Ectodermal cell (in vitro differentiated cells): ENCODE measurements around the gene TBL3.
"Not testable (repeated sequence)": the region's sequence is repeated elsewhere in the genome, so short reads cannot be mapped to it uniquely, and the experiment has no call there.

Experiments
- H3K27ac ChIP-seq: 2 replicates; pipeline ENCODE4 v1.7.0; 2013; ENCODE audit warnings: mild to moderate bottlenecking, low read depth, low read length; ENCODE audit not compliant: insufficient read depth, poor library complexity, severe bottlenecking
- H3K27me3 ChIP-seq: 2 replicates; pipeline ENCODE4 v1.7.0; 2013; ENCODE audit warnings: mild to moderate bottlenecking, low read length; ENCODE audit not compliant: insufficient read depth, control insufficient read depth, poor library complexity, severe bottlenecking
- H3K36me3 ChIP-seq: one replicate; pipeline ENCODE4 v1.7.0; 2013; ENCODE audit warnings: low read length; ENCODE audit not compliant: control insufficient read depth, insufficient read depth
- H3K4me1 ChIP-seq: one replicate; pipeline ENCODE4 v1.7.0; 2013; ENCODE audit warnings: low read length; ENCODE audit not compliant: control insufficient read depth, insufficient read depth
- H3K4me3 ChIP-seq: 2 replicates; pipeline ENCODE4 v1.7.0; 2013; ENCODE audit warnings: low read depth, low read length, control low read depth; ENCODE audit not compliant: insufficient read depth
- H3K9me3 ChIP-seq: 2 replicates; pipeline ENCODE4 v1.7.0; 2013; ENCODE audit warnings: mild to moderate bottlenecking, low read length, moderate library complexity; ENCODE audit not compliant: control insufficient read depth
- WGBS, 2 experiments: methylation state at CpG; one replicate each; pipeline ENCODE4 v1.1.7; 2013; ENCODE audit warnings: missing lambda C conversion rate in 2 of 2; 5-methylcytosine and 5-hydroxymethylcytosine counted together

The TBL3 gene

DNA sequence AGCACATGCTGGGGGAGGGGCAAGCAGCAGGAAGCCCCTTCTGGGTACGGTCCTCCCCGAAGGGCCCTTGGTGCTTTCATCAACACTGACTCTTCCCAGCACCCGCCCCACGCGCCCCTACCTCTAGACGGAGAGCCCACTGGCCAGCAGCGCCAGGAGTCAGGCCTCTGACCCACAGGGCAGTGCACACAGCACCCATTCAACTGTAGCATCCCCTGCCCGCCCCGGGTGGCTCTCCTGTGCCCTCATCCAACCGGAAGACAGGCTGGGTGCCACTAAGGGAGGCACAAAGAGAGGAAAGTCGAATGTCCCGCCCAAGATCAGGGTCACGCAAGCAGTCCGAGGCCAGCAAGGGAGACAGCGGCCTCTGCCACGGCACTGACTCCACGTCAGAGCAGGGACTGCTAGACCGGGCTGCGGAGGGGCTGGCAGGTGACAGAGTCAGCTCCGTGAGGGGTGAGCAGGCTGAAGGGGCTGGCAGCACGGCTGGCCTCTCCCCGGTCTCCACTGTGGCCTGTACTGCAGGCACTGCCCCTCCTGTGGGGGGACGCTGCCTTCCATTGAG lies 38.7 kb upstream of the TBL3 start:
- Histone ChIP-seq H3K9me3 (no peaks in the 10 kb centered on the region), H3K4me1 (no peaks in the 10 kb centered on the region), H3K4me3 (no peak overlapping the region), H3K36me3 (peaks cover 5% of the 10 kb centered on the region), H3K27me3 (peaks cover 15% of the 10 kb centered on the region), H3K27ac (no peak overlapping the region)
- WGBS, 2 experiments: 81% methylated on average over 23 of the region's 23 CpGs

DNA sequence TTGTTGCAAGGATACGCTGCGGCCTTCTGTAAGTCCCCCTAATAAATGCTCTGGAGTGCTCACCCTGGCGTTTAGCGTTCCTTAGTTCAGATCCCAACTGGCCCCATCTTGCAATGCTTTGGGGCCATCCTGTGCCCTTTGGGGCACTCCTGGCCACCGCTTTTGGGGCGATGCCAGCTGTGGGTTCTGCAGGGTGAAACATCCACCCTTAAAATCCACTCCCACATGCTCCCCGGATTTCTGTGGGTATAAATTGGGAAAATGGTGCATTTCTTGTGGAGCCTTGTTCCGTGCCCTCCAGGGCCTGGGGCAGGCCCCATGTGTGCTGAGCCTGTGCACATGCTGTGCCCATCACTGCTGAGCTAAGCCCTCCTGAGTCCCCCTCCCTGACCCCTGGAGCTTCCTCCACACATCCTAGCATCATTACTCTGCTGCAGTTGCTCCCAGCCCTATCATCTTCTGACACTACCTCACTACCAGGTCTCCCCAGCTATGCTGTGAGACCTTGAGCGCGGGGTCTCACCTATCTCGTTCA lies 34.8 kb upstream of the TBL3 start:
- WGBS, 2 experiments: 94 to 95% methylated on average over 9 to 11 of the region's 11 CpGs
- H3K36me3 ChIP-seq: peaks cover 8% of the 10 kb centered on the region
- no peak overlapping the region for H3K27ac ChIP-seq
- H3K4me3 ChIP-seq: no peak overlapping the region
- no peaks in the 10 kb centered on the region for H3K27me3 ChIP-seq
- H3K4me1 ChIP-seq: peaks cover under 1% of the 10 kb centered on the region
- no peaks in the 10 kb centered on the region for H3K9me3 ChIP-seq

DNA sequence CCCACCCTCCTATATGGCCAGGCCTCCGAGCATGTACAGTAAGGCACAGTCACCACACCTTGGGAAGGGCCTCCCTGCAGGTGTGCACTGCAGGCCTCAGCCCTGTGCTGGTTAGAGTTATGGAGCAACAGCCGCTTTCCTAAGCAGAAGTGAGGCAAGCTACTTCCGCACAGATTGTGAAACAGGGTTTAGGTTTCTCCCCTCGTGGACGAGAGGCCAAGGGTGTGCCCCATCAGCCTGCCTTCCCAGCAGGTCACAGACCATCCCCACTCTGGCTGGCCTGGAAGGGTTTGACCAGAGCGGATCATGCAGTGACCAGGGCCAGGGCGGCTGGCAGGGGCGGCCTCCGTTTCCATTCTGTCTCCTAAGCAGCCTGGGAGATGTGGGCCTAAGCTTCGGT lies 33.5 kb upstream of the TBL3 start:
- no peaks in the 10 kb centered on the region for H3K27me3 ChIP-seq
- no peak overlapping the region for H3K27ac ChIP-seq
- H3K4me3 ChIP-seq: no peak overlapping the region
- WGBS, 2 experiments: 96% methylated on average over 10 of the region's 10 CpGs
- peaks cover 5% of the 10 kb centered on the region for H3K4me1 ChIP-seq
- peaks cover 8% of the 10 kb centered on the region for H3K36me3 ChIP-seq
- no peaks in the 10 kb centered on the region for H3K9me3 ChIP-seq

DNA sequence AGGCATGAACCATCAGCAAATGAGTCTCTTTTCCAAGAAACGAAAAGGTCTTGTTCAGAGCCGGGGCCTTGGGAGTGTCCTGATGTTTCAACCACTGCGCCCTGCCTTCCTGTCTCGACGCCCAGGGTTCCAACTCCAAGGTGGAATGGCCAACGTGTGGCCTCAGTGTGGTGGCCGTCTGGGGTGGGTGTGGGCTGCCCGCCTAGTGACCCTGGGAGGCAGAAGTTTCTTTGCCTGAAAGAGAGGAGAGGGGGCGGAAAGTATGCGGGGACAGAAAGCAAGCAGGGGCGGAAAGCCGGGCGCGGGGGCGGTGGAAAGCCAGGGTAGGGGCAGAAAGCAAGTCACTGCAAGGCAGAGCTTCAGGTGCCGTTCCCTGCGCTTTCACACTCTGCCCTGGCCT lies 32.9 kb upstream of the TBL3 start:
- no peak overlapping the region for H3K27ac ChIP-seq
- H3K4me3 ChIP-seq: no peak overlapping the region
- peaks cover 5% of the 10 kb centered on the region for H3K4me1 ChIP-seq
- WGBS, 2 experiments: 94 to 96% methylated on average over 17 of the region's 17 CpGs
- no peaks in the 10 kb centered on the region for H3K9me3 ChIP-seq
- H3K27me3 ChIP-seq: no peaks in the 10 kb centered on the region
- H3K36me3 ChIP-seq: peaks cover 8% of the 10 kb centered on the region

DNA sequence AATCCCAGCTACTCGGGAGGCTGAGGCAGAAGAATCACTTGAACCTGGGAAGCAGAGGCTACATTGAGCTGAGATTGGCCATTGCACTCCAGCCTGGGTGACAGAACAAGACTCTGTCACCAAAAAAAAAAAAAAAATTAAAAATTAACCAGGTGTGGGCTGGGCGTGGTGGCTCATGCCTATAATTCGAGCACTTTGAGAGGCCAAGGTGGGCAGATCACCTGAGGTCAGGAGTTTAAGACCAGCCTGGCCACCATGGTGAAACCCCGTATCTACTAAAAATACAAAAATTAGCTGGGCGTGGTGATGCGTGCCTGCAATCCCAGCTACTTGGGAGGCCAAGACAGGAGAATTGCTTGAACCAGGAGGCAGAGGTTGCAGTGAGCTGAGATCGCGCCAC lies 32.0 kb upstream of the TBL3 start:
- not testable (repeated sequence) for H3K4me3 ChIP-seq, H3K9me3 ChIP-seq, H3K36me3 ChIP-seq, H3K4me1 ChIP-seq, H3K27ac ChIP-seq, H3K27me3 ChIP-seq
- WGBS, 2 experiments: 94 to 95% methylated on average over 8 of the region's 8 CpGs

DNA sequence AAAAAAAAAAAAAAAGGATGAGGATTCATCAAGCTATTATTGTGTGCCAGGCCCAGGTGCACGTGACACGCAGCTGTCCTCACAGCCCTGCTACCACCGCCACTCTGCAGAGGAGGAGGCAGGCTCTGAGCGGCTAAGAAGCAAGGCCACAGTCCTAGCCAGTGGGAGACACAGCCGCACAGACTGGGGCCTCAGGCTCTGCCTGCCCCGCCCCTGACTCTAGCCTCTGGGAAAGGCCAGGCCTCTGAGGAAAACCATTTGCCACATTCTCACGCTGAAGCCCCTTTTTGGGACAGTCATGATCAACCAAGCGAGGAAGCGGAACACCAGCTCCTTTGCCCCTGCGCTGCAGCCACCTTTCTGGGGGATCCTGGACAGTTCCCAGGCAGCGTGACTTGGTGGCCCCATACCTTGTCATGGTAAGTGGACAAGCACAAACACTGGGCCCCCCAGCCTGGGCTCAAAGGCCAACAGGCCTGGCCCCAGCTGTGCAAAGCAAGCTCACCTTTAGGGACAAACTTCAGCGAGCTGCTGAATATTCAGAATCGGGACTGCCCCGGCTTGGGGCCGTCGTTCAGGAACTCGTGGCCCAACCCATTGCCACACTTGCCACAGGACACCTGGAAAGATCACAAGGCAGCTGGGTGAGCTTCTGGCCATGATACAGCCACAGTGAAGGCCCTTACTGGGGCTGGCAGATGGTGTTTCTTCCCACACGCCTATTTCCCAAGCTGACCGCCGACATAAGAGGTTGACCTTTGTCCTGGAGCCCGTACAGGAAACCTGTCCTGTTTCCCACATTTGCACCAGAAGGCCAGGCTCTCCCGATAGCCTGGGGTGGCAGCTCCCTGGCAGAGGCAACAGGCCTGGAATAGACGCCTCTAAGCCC lies 31.3 kb upstream of the TBL3 start:
- Histone ChIP-seq H3K9me3 (no peaks in the 10 kb centered on the region), H3K36me3 (peaks cover 8% of the 10 kb centered on the region), H3K27me3 (no peaks in the 10 kb centered on the region), H3K4me3 (no peak overlapping the region), H3K27ac (no peak overlapping the region), H3K4me1 (peaks cover 5% of the 10 kb centered on the region)
- 96% methylated on average over 23 of the region's 23 CpGs for WGBS, 2 experiments

DNA sequence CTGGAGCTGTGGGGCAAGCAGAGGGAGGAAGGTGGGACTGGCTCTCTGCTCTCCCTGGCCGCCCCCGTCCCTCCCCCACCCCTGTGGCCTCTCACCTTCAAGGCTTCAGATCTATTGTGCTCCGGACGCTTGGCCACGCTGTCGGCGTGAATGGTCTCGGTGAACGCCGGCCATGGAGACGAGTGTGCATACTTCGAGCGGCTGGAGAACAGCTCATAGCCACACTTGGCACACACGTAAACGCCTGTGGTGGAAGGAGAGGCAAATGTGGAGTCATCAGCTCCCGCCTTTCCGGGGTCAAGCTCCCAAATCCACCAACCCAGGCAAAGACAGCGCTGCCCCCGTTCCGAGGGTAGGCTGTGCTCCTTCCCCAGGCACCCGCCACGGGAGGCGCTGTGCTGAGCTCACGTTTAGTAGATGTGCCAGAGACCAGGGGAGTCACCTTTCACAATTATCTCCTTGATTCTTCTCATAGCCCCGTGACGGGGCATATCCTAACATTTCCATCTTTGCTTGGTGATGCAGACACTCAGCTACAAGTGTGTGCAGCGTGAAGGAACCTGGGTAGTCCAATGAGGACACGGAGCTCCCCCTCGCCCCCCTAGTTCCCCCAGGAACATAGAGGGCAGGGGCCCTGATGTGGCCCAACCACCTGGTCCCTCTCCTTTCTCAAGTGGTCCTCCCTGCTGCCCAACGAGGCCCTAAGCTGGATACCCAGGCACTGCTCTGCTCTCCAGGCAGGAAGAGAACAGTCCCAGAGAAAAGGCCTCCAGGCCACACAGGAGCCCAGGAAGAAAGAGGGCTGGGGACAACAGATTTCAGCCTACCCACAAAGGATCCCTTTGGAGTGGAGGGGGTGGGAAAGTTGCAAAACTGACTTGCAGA lies 30.4 kb upstream of the TBL3 start:
- Histone ChIP-seq H3K27me3 (no peaks in the 10 kb centered on the region), H3K4me1 (peaks cover 5% of the 10 kb centered on the region), H3K36me3 (peaks cover 8% of the 10 kb centered on the region), H3K4me3 (no peak overlapping the region), H3K9me3 (no peaks in the 10 kb centered on the region), H3K27ac (no peak overlapping the region)
- 85 to 90% methylated on average over 30 of the region's 30 CpGs for WGBS, 2 experiments

DNA sequence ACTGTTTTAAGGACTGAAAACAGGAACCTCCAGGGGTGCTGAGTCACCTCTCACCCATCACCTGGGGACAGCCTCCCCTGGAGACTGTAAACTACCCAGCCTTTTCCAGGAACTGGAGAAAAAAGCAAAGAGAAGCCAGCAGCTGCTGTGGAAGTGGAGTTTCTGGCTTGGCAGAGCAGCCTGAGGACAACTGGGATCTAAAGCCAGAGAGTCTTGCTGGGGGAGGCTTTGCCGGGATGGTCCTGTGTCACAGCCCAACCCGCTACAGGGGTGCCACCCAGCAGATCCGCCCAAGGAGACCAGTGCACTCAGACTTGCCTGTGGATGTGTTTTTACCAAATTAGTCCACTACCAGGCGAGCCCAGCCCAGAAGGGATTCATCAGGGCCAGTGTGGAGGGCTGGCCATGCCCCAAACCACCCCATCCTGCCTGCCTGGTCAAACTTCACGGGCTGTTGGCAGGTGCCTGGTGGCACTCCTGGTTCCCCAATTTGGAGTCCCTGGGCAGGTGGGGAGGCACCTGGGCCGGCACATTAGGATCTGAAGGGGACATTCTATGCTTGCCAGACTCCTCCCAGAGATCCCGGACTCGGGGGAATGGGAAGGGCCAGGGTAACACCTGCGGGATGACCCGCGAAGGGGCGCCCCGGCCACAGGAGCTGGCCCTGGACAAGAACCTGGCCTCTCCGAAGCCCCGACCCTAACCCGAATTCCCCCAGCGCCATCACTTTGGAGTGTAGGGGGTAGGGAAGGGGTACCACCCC lies 29.6 kb upstream of the TBL3 start:
- no peak overlapping the region for H3K27ac ChIP-seq
- H3K4me3 ChIP-seq: peak overlapping the region; percentile 83
- 40% methylated on average over 17 of the region's 17 CpGs for WGBS, 2 experiments

DNA sequence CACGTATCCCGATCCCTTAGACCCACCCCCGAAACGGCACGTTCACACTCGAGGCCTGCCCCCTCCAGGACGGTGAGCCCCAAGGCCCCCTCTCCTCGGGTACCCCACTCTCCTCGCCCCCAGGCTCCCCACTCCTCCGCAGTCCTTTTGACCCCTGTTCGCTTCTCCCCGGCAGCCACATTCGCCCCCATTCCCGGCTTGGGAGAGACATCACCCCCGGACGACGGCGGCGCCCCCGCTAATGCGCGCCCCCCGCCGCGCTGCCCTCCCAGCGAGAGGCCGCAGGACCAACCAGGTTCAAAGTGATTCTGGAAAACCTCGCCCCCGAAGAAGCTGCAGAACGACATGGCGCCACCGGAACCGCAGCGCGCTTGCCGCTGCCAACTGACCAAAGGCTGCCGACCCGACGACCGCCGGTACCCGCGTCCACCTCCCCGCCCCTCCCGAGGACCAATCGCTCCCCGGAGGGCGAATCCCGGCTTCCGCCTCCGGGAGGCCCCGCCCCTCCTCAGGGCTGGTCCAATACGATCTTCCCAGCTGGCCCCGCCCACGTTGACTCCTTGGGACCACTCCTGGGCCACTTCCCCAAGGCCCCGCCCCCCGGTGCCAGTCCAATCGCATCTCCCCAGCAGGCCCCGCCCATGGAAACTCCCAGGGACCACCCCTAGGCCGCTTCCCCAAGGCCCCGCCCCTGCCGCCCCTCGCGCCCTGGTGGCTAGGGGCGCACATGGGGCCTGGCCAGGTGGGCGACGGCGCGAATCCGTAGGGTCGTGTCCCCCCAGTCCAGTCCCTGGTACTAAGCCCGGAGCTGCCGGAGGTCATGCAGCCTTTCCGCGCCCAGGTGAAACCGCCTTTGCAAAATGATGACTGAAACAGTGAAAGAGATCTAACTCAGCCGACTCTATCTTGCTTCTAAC lies 28.8 kb upstream of the TBL3 start, which contains the start of gene MSRB1:
TSS of gene MSRB1 (minus strand) at position 390 of the 917 bp plus-strand sequence. CDS start at position 347, 43 bp downstream.
- H3K36me3 ChIP-seq: peaks cover 3% of the 10 kb centered on the region
- H3K4me3 ChIP-seq: peak within 1 kb of the TSS; percentile 83
- H3K9me3 ChIP-seq: no peaks in the 10 kb centered on the region
- H3K4me1 ChIP-seq: peaks cover 5% of the 10 kb centered on the region
- H3K27me3 ChIP-seq: no peaks in the 10 kb centered on the region
- 3 to 4% methylated on average over 76 to 77 of the region's 77 CpGs for WGBS, 2 experiments
- no peak within 1 kb of the TSS for H3K27ac ChIP-seq

More for the DNA sequence above, 29.6 kb upstream of the TBL3 start:
- peaks cover 5% of the 10 kb centered on the region for H3K4me1 ChIP-seq
- H3K9me3 ChIP-seq: no peaks in the 10 kb centered on the region
- H3K27me3 ChIP-seq: no peaks in the 10 kb centered on the region
- peaks cover 8% of the 10 kb centered on the region for H3K36me3 ChIP-seq
